Measurements from ENCODE around the gene C2CD3. TPM values are rescaled to one million over a fixed set of nuclear protein-coding genes. Genes with fewer than 3 reads are reported as not detected.

The C2CD3 gene
- total RNA-seq, 6 donors from 2014 or later: 21.4 to 55.5 (median 26.6) TPM

DNA sequence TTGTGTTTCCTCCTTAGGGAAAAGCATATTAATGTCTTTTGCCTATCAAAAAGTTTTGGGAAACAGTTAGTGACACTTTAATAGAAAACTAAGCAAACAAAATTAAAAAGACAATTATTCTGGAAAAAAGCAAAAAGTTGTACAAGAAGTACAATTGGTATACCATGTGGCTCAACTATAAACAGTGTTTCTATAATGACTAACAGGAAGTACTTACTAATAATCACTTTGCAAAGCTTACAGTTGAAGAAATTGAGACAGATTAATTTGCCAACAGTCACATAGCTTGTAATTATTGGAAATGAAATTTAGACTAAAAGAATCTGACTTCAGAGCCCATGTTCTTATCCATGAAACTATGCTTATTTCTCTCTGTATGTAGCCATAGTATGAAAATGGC lies 25.0 kb upstream of the C2CD3 start:
- no peaks in the 10 kb centered on the region for H3K4me1 ChIP-seq
- ATAC-seq (ENCODE audit: low FRiP score in 2 of 2) (no peak), DNase-seq (no peak)
- H3K27me3 ChIP-seq: no peaks in the 10 kb centered on the region
- peaks cover 0 to 4% (median 0%) of the 10 kb centered on the region in 4 donors for H3K36me3 ChIP-seq
- no peak overlapping the region for H3K27ac ChIP-seq
- TF ChIP-seq, protein P1, sequence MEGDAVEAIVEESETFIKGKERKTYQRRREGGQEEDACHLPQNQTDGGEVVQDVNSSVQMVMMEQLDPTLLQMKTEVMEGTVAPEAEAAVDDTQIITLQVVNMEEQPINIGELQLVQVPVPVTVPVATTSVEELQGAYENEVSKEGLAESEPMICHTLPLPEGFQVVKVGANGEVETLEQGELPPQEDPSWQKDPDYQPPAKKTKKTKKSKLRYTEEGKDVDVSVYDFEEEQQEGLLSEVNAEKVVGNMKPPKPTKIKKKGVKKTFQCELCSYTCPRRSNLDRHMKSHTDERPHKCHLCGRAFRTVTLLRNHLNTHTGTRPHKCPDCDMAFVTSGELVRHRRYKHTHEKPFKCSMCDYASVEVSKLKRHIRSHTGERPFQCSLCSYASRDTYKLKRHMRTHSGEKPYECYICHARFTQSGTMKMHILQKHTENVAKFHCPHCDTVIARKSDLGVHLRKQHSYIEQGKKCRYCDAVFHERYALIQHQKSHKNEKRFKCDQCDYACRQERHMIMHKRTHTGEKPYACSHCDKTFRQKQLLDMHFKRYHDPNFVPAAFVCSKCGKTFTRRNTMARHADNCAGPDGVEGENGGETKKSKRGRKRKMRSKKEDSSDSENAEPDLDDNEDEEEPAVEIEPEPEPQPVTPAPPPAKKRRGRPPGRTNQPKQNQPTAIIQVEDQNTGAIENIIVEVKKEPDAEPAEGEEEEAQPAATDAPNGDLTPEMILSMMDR (IDR thresholded peaks at IDR 0.05): no peak
- TF ChIP-seq EP300 (IDR thresholded peaks at IDR 0.05): no peak
- TF ChIP-seq POLR2A (IDR thresholded peaks at IDR 0.05): no peak
- no peak for TF ChIP-seq POLR2AphosphoS5 (IDR thresholded peaks at IDR 0.05)
- H3K4me3 ChIP-seq: no peak overlapping the region
- H3K9me3 ChIP-seq: no peaks in the 10 kb centered on the region

DNA sequence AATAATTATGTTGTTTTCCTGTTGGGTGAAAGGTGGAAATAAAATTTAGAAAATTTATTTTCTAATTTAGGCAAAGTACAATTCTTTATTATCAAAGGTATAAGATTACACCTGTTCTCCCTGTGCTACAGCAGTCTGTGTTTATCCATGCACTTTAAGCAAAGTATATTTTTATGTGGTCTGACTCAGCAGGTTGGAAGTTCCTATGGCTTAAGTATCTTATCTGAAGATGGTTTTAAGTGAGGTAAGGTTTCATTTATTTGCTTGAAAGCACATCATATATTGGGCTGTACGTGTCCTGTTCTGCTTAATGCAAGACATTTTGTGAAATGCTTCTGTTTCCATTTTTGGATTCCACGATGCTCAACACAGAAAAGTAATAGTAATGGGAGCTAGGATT lies 14.9 kb upstream of the C2CD3 start:
- H3K27ac ChIP-seq: no peak overlapping the region
- WGBS, 2 donors: 80 to 93% methylated on average over 2 of the region's 2 CpGs
- H3K36me3 ChIP-seq: peaks cover 0 to 1% (median 0%) of the 10 kb centered on the region in 4 donors
- H3K4me1 ChIP-seq: no peaks in the 10 kb centered on the region
- TF ChIP-seq EP300 (IDR thresholded peaks at IDR 0.05): no peak
- no peak for TF ChIP-seq POLR2A (IDR thresholded peaks at IDR 0.05)
- TF ChIP-seq, protein P1 (IDR thresholded peaks at IDR 0.05): no peak
- TF ChIP-seq POLR2AphosphoS5 (IDR thresholded peaks at IDR 0.05): no peak
- no peak for ATAC-seq (ENCODE audit: low FRiP score in 2 of 2)
- no peaks in the 10 kb centered on the region for H3K9me3 ChIP-seq
- DNase-seq: no peak
- no peaks in the 10 kb centered on the region for H3K27me3 ChIP-seq
- H3K4me3 ChIP-seq: no peak overlapping the region

DNA sequence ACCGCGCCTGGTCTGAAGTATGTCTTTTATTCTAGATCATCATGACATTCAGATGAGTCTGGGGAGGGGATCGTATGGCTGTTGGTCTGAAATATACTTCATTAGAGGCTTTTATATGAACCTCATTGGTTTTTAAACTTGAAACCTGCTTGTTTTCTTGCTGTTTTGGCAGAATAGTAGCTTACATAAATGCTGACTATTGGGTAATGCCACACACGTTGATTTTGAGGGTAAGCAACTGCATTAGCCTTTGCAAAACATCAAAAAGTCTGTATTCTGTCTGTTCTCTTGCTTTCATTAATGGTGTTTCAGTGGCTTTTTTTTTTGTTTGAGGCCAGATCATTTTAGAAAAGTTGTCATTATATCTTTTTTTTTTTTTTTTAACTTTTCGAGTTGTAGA lies 14.5 kb upstream of the C2CD3 start:
- H3K27me3 ChIP-seq: no peaks in the 10 kb centered on the region
- no peak overlapping the region for H3K27ac ChIP-seq
- DNase-seq (no peak), ATAC-seq (ENCODE audit: low FRiP score in 2 of 2) (no peak)
- no peaks in the 10 kb centered on the region for H3K4me1 ChIP-seq
- no peaks in the 10 kb centered on the region for H3K36me3 ChIP-seq
- H3K4me3 ChIP-seq: no peak overlapping the region
- H3K9me3 ChIP-seq: no peaks in the 10 kb centered on the region
- TF ChIP-seq POLR2AphosphoS5 (IDR thresholded peaks at IDR 0.05) (no peak), POLR2A (IDR thresholded peaks at IDR 0.05) (no peak)
- TF ChIP-seq, protein P1 (IDR thresholded peaks at IDR 0.05): no peak
- WGBS, 2 donors: 79% methylated on average over 5 of the region's 5 CpGs

DNA sequence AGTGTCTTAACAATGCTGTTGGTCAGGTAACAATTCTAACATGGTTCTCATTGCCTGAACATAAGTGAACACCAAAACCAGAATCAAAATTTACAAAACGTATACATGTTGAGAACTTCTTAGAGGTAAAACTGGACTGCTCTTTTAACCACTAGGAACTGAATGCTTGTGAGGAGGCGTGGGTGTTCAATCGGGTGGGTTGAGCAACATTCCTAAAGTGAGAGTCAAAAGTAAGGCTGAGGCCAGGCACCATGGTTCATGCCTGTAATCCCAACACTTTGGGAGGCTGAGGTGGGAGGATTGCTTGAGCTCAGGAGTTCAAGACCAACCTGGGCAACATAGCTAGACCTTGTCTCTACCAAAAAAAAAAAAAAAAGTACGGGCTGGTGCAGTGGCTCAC lies 11.8 kb upstream of the C2CD3 start:
- no peaks in the 10 kb centered on the region for H3K9me3 ChIP-seq
- DNase-seq (no peak), ATAC-seq (ENCODE audit: low FRiP score in 2 of 2) (no peak)
- H3K36me3 ChIP-seq: no peaks in the 10 kb centered on the region
- WGBS, 2 donors: 82 to 94% methylated on average over 4 of the region's 4 CpGs
- no peak overlapping the region for H3K4me3 ChIP-seq
- no peaks in the 10 kb centered on the region for H3K4me1 ChIP-seq
- TF ChIP-seq EP300 (IDR thresholded peaks at IDR 0.05) (no peak), POLR2A (IDR thresholded peaks at IDR 0.05) (no peak)
- H3K27me3 ChIP-seq: no peaks in the 10 kb centered on the region
- no peak overlapping the region for H3K27ac ChIP-seq

DNA sequence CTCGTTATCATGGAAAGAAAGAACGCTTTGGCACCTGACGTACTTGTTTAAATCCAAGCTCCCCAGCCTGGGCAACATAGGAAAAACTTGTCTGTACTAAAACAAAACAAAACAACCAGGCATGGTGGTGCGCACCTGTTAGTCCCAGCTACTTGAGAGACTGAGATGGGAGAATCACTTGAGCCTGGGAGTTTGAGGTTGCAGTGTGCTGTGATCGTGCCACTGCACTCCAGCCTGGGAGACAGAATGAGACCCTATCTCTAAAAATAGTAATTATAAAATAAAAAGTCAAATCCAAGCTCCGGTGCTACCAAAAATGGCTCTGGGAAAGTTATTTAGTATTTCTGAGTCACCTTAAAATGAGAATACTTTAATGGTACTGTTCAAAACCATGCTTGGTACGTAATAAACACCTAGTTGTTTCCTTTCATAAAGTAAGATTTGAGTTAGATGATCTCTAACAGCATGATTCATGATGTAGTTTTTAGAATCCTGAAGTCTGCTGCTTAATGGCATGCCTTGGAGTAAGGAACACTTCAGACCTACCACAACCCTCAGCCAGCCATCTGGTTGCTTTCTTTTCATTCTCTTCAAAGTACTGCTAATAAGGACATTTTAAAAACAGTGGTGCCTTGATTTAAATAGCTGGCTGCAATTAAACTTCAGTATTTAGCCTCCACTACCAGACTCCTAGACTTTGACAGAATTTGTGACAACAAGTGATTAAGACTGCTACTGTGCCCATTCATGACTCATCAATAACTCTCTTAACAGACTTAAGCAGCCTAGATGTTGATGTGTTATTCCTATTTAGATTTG lies 8.6 kb upstream of the C2CD3 start:
- no peaks in the 10 kb centered on the region for H3K9me3 ChIP-seq
- H3K27ac ChIP-seq: no peak overlapping the region
- H3K36me3 ChIP-seq: no peaks in the 10 kb centered on the region
- no peaks in the 10 kb centered on the region for H3K4me1 ChIP-seq
- no peak for DNase-seq
- no peak overlapping the region for H3K4me3 ChIP-seq
- no peaks in the 10 kb centered on the region for H3K27me3 ChIP-seq
- 93 to 95% methylated on average over 7 of the region's 7 CpGs for WGBS, 2 donors
- ATAC-seq (ENCODE audit: low FRiP score in 2 of 2): no peak
- no peak for TF ChIP-seq EP300 (IDR thresholded peaks at IDR 0.05)
- TF ChIP-seq, protein P1 (IDR thresholded peaks at IDR 0.05): no peak
- TF ChIP-seq POLR2A (IDR thresholded peaks at IDR 0.05): no peak
- no peak for TF ChIP-seq POLR2AphosphoS5 (IDR thresholded peaks at IDR 0.05)

Measured in upper lobe of left lung (tissue), 6 donors.